Panc1 (cell line): ENCODE results near the gene SMC4. TPM values are rescaled to one million over a fixed set of nuclear protein-coding genes. Genes with fewer than 3 reads are reported as not detected.

ENCODE experiments used
- ATAC-seq: fragments of 200-7000 bp; cut with Tn5 transposase; 2 replicates; pipeline ENCODE4 v1.9.1; 2020; ENCODE audit warnings: mild to moderate bottlenecking, moderate library complexity
- BruUV-seq: library from RNA; stranded (reverse); fragments of 400-500 nt; replicated peaks from 2 replicates; lab custom pipeline; 2021; lab: Mats Ljungman, UMichigan
- CTCF ChIA-PET: fragments of 300-600 bp; sonication (Branson Sonifier 250); formaldehyde crosslinking; loops from one replicate; lab custom pipeline; 2022; ENCODE audit warnings: antibody characterized with exemption; lab: Charles Lee
- POLR2A ChIA-PET: fragments of 300-600 bp; sonication (Branson Sonifier 250); formaldehyde crosslinking; loops from one replicate; lab custom pipeline; 2022; ENCODE audit warnings: antibody characterized with exemption; lab: Charles Lee
- DNase-seq: peaks from one replicate; pipeline ENCODE4 v3.0.0-alpha.2; 2010; ENCODE audit warnings: low read depth, low spot score
- H3K27ac ChIP-seq: 2 replicates; pipeline ENCODE4 v1.5.1; 2011; ENCODE audit warnings: mild to moderate bottlenecking, low read length, inconsistent platforms
- H3K27me3 ChIP-seq: fragments of 200-500 bp; sonication (Bioruptor generic); 2 replicates; pipeline ENCODE4 v1.6.0; 2014; ENCODE audit warnings: low read length, inconsistent platforms; ENCODE audit not compliant: control insufficient read depth, insufficient read depth
- H3K36me3 ChIP-seq: fragments of 200-500 bp; sonication (Bioruptor generic); 2 replicates; pipeline ENCODE4 v1.5.1; 2014; ENCODE audit warnings: inconsistent platforms, mild to moderate bottlenecking, low read length, moderate library complexity; ENCODE audit not compliant: control insufficient read depth, insufficient read depth
- H3K4me1 ChIP-seq: 2 replicates; pipeline ENCODE4 v1.5.1; 2011; ENCODE audit warnings: inconsistent platforms, mild to moderate bottlenecking, low read length, moderate library complexity; ENCODE audit not compliant: control insufficient read depth, insufficient read depth
- H3K4me3 ChIP-seq, 2 experiments: 2 replicates each; pipeline ENCODE4 v1.5.1; 2011 to 2012; ENCODE audit warnings: low read depth in 2 of 2, low read length in 2 of 2, mild to moderate bottlenecking in 2 of 2, inconsistent platforms in 1 of 2, moderate library complexity in 1 of 2
- H3K9me3 ChIP-seq: fragments of 200-500 bp; sonication (Bioruptor generic); 2 replicates; pipeline ENCODE4 v1.5.1; 2014; ENCODE audit warnings: low read depth, mild to moderate bottlenecking, inconsistent platforms, low read length, moderate library complexity; ENCODE audit not compliant: control insufficient read depth, insufficient read depth
- CTCF ChIP-seq: fragments of 450-650 bp; IDR thresholded peaks from 2 replicates; pipeline ENCODE4 v1.5.1; 2017; ENCODE audit warnings: mild to moderate bottlenecking
- POLR2AphosphoS5 ChIP-seq: IDR thresholded peaks from 2 replicates; pipeline ENCODE4 v1.6.1; 2012; ENCODE audit warnings: mild to moderate bottlenecking, low read depth, low read length, moderate library complexity
- REST ChIP-seq, 2 experiments: IDR thresholded peaks; 2 replicates each; pipeline ENCODE4 v1.6.1; 2011 to 2012; ENCODE audit warnings: low read depth in 2 of 2, control low read depth in 1 of 2, low read length in 1 of 2, mild to moderate bottlenecking in 1 of 2, moderate library complexity in 1 of 2; ENCODE audit not compliant: insufficient read depth in 1 of 2
- SIN3A ChIP-seq: IDR thresholded peaks from 2 replicates; pipeline ENCODE4 v1.6.1; 2012; ENCODE audit warnings: low read depth, mild to moderate bottlenecking, low read length, moderate library complexity, borderline replicate concordance; ENCODE audit not compliant: insufficient read depth
- TCF7L2 ChIP-seq: IDR thresholded peaks from 2 replicates; pipeline ENCODE4 v1.6.1; 2011; ENCODE audit warnings: mild to moderate bottlenecking, low read depth, low read length, inconsistent platforms
- in situ Hi-C: cut with HindIII; loops from 2 replicates; pipeline ENCODE4 v1.10.0; 2016; ENCODE audit warnings: low sequenced_read_pairs, low pct_unique_long_range_greater_than_20kb
- intact Hi-C: fragments of 100-400 bp; cut with micrococcal nuclease; formaldehyde crosslinking; loops from one replicate; pipeline ENCODE4 v1.10.0; 2022; ENCODE audit not compliant: unreplicated experiment
- total RNA-seq: library from RNA; stranded (reverse); gene quantifications from one replicate; pipeline ENCODE4 v1.2.1, GENCODE V29; 2021; ENCODE audit not compliant: unreplicated experiment

Gene SMC4
- total RNA-seq, 1 experiment from 2014 or later, result 160 TPM

- Histone ChIP-seq H3K27ac (no peak overlapping the region), H3K4me1 (peaks cover 3% of the 10 kb centered on the region; the same call in 1 of the 2 replicates), H3K4me3 (no peak overlapping the region), H3K9me3 (no peaks in the 10 kb centered on the region), H3K36me3 (no peaks in the 10 kb centered on the region), H3K27me3 (no peaks in the 10 kb centered on the region)
- intact Hi-C loops (no loop called here), in situ Hi-C loops (no loop called here)
- no peak for TF ChIP-seq TCF7L2
- TF ChIP-seq POLR2AphosphoS5, result no peak
- no peak for TF ChIP-seq CTCF
- TF ChIP-seq SIN3A, result no peak
- no peak for TF ChIP-seq REST (IDR thresholded peaks at IDR 0.05; ENCODE audit: insufficient read depth in 1 of 2, low read depth in 2 of 2, low read length in 1 of 2)
- ChIA-PET CTCF (interaction anchor here (0.7 kb wide), 1 partner anchor 1130 kb away, joined by 4 read pairs; no protein-coding TSS in a partner anchor), POLR2A (no interaction called here)
- no peak for DNase-seq
- no TSS peak for BruUV-seq
- ATAC-seq, result no peak
Observed at GRCh38 chr3:160390565-160391138, 8.8 kb upstream of the SMC4 start.

- DNase-seq (no peak), ATAC-seq (no peak)
- no peaks in the 10 kb centered on the region for H3K36me3 ChIP-seq
- H3K27ac ChIP-seq, result no peak overlapping the region
- no peak for TF ChIP-seq REST (IDR thresholded peaks at IDR 0.05; ENCODE audit: insufficient read depth in 1 of 2, low read depth in 2 of 2, low read length in 1 of 2)
- no peak for TF ChIP-seq TCF7L2
- no peak for TF ChIP-seq CTCF
- TF ChIP-seq POLR2AphosphoS5, result no peak
- no peak for TF ChIP-seq SIN3A
- BruUV-seq, result no TSS peak
- POLR2A ChIA-PET, result interaction anchor here (0.6 kb wide), 1 partner anchor 9 kb away, joined by 6 read pairs; no protein-coding TSS in a partner anchor
- intact Hi-C loops (no loop called here), in situ Hi-C loops (no loop called here)
- H3K4me3 ChIP-seq, result no peak overlapping the region
- CTCF ChIA-PET, result no interaction called here
- no peaks in the 10 kb centered on the region for H3K9me3 ChIP-seq
- peaks cover 3% of the 10 kb centered on the region for H3K4me1 ChIP-seq
- H3K27me3 ChIP-seq, result no peaks in the 10 kb centered on the region
Observed at GRCh38 chr3:160392798-160393197, 6.7 kb upstream of the SMC4 start.
